Lower leg skin (tissue), 4 donors: ENCODE results near the gene BIRC6. TPM values are rescaled to one million over a fixed set of nuclear protein-coding genes. Genes with fewer than 3 reads are reported as not detected.
"Not testable (repeated sequence)": the region's sequence is repeated elsewhere in the genome, so short reads cannot be mapped to it uniquely, and the experiment has no call there.

ENCODE experiments used
- DNase-seq, 2 donors: peaks; one replicate each; pipeline ENCODE4 v3.0.0-alpha.2; 2019; ENCODE audit warnings: low spot score in 2 of 2
- H3K4me3 ChIP-seq: fragments of 200-600 bp; sonication (generic); 2 replicates; pipeline ENCODE4 v1.5.1; 2017; ENCODE audit warnings: mild to moderate bottlenecking, low read depth; ENCODE audit not compliant: poor library complexity, severe bottlenecking
- CTCF ChIP-seq, 3 donors: fragments of 450-650 bp; IDR thresholded peaks; one replicate each; pipeline ENCODE4 v1.5.1; 2016; ENCODE audit warnings: antibody characterized with exemption in 3 of 3, mild to moderate bottlenecking in 3 of 3, moderate library complexity in 2 of 3
- POLR2A ChIP-seq, 2 donors: fragments of 450-650 bp; IDR thresholded peaks; one replicate each; pipeline ENCODE4 v1.6.1; 2016 to 2017; ENCODE audit warnings: antibody characterized with exemption in 2 of 2, mild to moderate bottlenecking in 1 of 2, moderate library complexity in 1 of 2
- WGBS, 2 donors: methylation state at CpG; one replicate each; pipeline ENCODE4 v1.1.5; 2018; 5-methylcytosine and 5-hydroxymethylcytosine counted together
- intact Hi-C: fragments of 100-400 bp; cut with DNase I; formaldehyde crosslinking; loops from one replicate; pipeline ENCODE4 v1.15.0; 2023; ENCODE audit warnings: low total_unique reads
- total RNA-seq, 4 donors: library from RNA; depleted of rRNA; stranded (reverse); fragments of >200 nt; gene quantifications; one replicate each; pipeline ENCODE4 v1.1.0, GENCODE V29; 2016

Gene BIRC6
- total RNA-seq, 4 donors from 2014 or later, result 70.3 to 146 (median 95.6) TPM

GRCh38 chr2:32632089-32632488 lies 275.3 kb downstream of the BIRC6 start:
- no peak overlapping the region for H3K4me3 ChIP-seq
- DNase-seq, result no peak
- no peak for TF ChIP-seq POLR2A (IDR thresholded peaks at IDR 0.05)
- no peak for TF ChIP-seq CTCF (IDR thresholded peaks at IDR 0.05)
- intact Hi-C loops, result no loop called here
- 77 to 86% methylated on average over 5 of the region's 5 CpGs for WGBS, 2 donors

GRCh38 chr2:32633040-32633439 lies 276.2 kb downstream of the BIRC6 start:
- 87 to 88% methylated on average over 3 of the region's 3 CpGs for WGBS, 2 donors
- no peak for DNase-seq
- H3K4me3 ChIP-seq, result no peak overlapping the region
- intact Hi-C loops, result no loop called here
- TF ChIP-seq CTCF (IDR thresholded peaks at IDR 0.05) (no peak), POLR2A (IDR thresholded peaks at IDR 0.05) (no peak)

GRCh38 chr2:32638548-32638947 lies 281.7 kb downstream of the BIRC6 start:
- intact Hi-C loops, DNase-seq, H3K4me3 ChIP-seq: not testable (repeated sequence)
- 96 to 98% methylated on average over 5 of the region's 5 CpGs for WGBS, 2 donors

GRCh38 chr2:32641180-32641579 lies 284.4 kb downstream of the BIRC6 start:
- intact Hi-C loops, result no loop called here

GRCh38 chr2:32647180-32647651 lies 290.4 kb downstream of the BIRC6 start:
- intact Hi-C loops, result no loop called here
- TF ChIP-seq CTCF (IDR thresholded peaks at IDR 0.05), result no peak
- no peak for TF ChIP-seq POLR2A (IDR thresholded peaks at IDR 0.05)
- no peak for DNase-seq
- no peak overlapping the region for H3K4me3 ChIP-seq
- WGBS, 2 donors, result 86 to 88% methylated on average over 5 of the region's 5 CpGs

More at GRCh38 chr2:32641180-32641579, 284.4 kb downstream of the BIRC6 start:
- DNase-seq, result no peak
- 95 to 97% methylated on average over 5 of the region's 5 CpGs for WGBS, 2 donors
- TF ChIP-seq POLR2A (IDR thresholded peaks at IDR 0.05), result no peak
- no peak for TF ChIP-seq CTCF (IDR thresholded peaks at IDR 0.05)
- H3K4me3 ChIP-seq, result no peak overlapping the region

- no peak overlapping the region for H3K4me3 ChIP-seq
- intact Hi-C loops, result no loop called here
- no peak for DNase-seq
- WGBS, 2 donors, result 48 to 50% methylated on average over 7 of the region's 7 CpGs
- no peak for TF ChIP-seq POLR2A (IDR thresholded peaks at IDR 0.05)
- no peak for TF ChIP-seq CTCF (IDR thresholded peaks at IDR 0.05)
Observed at GRCh38 chr2:32652555-32653209, 295.9 kb downstream of the BIRC6 start.
